ENCODE data around the gene HRG.
"Not testable (repeated sequence)": the region's sequence is repeated elsewhere in the genome, so short reads cannot be mapped to it uniquely, and the experiment has no call there.

HRG gene

DNA sequence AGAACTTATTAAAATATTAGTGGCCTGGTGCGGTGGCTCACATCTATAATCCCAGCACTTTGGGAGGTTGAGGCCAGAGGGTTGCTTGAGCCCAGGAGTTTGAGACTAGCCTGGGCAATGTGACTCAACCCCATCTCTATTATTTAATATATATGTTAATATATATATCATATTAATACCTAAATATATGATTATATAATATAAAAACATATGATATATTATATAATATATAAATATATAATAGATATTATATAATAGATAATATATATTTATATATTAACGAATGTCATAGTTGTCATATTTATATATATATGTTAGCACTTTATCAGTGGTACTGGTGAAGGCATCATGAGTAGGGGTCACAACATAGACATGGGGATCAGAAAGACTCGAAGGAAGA, 5.2 kb downstream of the HRG start:
- in situ Hi-C loops (cut with MboI; ENCODE audit: low sequenced_read_pairs): no loop called here

GRCh38 chr3:186678604-186679003, 12.8 kb downstream of the HRG start:
- in situ Hi-C loops (cut with MboI; ENCODE audit: low sequenced_read_pairs): no loop called here

GRCh38 chr3:186679151-186679550, 13.3 kb downstream of the HRG start:
- in situ Hi-C loops (cut with MboI; ENCODE audit: low sequenced_read_pairs): no loop called here

- in situ Hi-C loops (cut with MboI; ENCODE audit: low sequenced_read_pairs): no loop called here
These were observed 15.1 kb downstream of the HRG start for GRCh38 chr3:186680869-186681268.

DNA sequence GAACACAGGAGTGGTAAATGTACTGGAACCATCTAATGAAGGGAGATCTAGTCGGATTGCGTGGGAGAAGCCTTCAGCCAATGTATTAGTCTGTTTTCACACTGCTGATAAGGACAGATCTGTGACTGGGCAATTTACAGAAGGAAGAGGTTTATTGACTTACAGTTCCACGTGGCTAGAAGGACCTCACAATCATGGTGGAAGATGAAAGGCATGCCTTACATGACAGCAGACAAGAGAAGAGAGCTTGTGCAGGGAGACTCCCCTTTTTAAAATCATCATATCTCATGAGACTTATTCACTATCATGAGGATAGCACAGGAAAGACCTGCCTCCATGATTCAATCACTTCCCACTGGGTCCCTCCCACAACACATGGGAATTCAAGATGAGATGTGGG, 17.0 kb downstream of the HRG start:
- in situ Hi-C loops (cut with MboI; ENCODE audit: low sequenced_read_pairs): no loop called here

GRCh38 chr3:186683979-186684378, 18.2 kb downstream of the HRG start:
- in situ Hi-C loops (cut with MboI; ENCODE audit: low sequenced_read_pairs): no loop called here

- in situ Hi-C loops (cut with MboI; ENCODE audit: low sequenced_read_pairs): not testable (repeated sequence)
These were observed 20.7 kb downstream of the HRG start for GRCh38 chr3:186686475-186686874.

- in situ Hi-C loops (cut with MboI; ENCODE audit: low sequenced_read_pairs): no loop called here
These were observed 21.4 kb downstream of the HRG start for GRCh38 chr3:186687120-186687651.

- in situ Hi-C loops (cut with MboI; ENCODE audit: low sequenced_read_pairs): not testable (repeated sequence)
These were observed 24.5 kb downstream of the HRG start for GRCh38 chr3:186690304-186690703.

GRCh38 chr3:186691676-186692075, 25.9 kb downstream of the HRG start:
- in situ Hi-C loops (cut with MboI; ENCODE audit: low sequenced_read_pairs): no loop called here

DNA sequence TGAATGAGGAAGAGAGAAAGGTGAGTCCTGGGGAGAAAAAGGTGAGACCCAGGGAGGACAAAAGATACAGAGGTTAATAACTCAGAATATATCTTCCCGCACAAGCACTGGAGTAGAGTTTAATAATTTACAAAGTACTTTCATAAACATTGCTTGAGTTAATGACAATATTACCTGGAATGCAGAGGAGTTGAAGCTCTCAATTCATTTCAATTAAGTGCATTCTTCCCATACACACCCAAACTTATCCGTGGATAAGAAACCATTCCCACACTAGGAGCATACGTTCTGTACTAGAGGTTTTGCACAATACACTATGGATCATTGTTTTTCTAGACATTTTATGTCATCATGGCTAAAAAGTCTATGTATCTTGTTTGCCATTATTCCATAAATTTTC, 28.0 kb downstream of the HRG start:
- in situ Hi-C loops (cut with MboI; ENCODE audit: low sequenced_read_pairs): no loop called here

DNA sequence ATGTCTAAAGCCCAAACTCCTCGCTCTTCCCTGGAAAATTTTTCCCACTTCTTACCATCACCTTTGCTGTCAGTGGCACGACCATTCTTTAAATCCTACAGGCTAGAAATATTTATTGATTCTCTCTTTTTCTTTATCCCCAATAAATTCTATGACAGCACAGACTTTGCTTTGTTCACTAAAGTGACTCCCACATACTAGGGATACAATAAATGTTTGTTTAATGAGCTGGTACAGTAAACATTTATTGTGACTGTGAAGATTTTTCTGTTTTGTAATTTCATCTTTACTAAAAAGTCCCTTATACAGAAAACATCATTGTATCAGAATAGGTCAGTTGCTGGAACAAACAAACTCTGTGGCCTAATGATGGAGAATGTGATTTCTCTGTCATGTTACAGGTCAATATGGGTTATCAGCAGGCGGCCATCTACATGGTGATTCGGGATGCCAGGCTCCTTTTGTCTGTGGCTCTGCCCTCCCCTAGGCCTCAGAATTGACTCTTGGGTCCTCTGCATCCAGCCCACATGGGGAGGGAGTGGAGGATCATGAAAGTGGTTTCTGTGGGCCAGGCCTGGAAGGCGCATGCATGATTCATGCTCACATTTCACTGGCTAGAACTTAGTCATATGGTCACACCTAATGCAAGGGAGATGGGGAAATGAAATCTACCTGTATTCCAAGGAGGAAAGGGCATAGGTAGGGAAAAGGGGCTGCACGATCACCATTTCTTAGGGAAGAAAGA, 28.6 kb downstream of the HRG start:
- in situ Hi-C loops (cut with MboI; ENCODE audit: low sequenced_read_pairs): no loop called here

GRCh38 chr3:186696522-186696921, 30.7 kb downstream of the HRG start:
- in situ Hi-C loops (cut with MboI; ENCODE audit: low sequenced_read_pairs): no loop called here

DNA sequence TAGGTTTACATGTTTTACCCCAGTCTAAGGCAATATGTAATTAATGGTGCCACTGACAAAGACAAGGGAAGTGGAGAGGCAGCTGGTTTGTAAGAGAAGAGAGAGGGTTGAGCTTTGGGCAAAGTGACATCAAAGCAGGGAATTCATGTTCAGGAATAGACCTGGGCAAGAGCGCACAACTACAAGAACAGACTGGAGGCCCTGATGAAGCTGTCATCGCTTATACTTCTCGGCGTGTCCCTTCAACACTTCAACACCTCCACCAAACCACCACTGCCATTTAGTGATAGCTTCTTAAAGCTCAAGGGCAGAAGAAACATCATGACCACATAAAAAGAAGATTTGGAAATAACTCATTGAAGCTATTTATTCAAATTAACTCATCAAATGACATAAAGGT, 31.7 kb downstream of the HRG start:
- in situ Hi-C loops (cut with MboI; ENCODE audit: low sequenced_read_pairs): no loop called here

DNA sequence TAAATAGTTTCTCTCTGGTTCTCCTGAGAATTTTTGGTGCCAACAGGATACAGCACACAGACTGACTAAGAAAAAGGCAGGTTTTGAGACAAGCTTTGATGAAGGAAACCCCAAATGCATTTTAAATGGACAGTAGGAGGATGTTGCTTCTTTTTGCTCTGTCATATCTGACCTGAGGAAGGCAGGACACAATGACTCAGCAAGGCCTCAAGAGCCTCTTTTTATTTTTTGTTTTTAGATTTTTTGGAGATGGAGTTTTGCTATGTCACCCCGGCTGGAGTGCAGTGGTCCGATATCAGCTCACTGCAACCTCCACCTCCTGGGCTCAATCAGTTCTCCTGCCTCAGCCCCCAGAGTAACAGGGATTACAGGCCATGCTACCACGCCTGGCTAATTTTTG, 34.5 kb downstream of the HRG start:
- in situ Hi-C loops (cut with MboI; ENCODE audit: low sequenced_read_pairs): no loop called here

DNA sequence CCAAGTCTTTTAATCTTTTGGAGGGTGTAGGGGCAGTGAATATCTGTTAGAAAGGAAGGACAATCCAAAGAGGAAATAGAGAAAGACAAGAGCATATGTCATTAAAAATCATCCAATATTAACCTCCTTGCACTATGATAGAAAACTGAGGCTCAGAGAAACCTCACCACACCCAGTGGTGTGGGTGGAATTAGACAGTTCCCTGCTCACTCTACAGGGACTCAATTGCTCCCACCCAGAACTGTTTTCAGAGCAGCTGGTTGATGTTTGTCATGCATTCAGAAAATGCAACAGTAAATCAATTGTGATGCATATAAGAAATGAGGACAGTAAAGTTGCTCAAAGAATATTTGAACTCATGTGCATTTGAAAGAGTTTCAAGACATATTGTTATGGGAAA, 36.6 kb downstream of the HRG start:
- in situ Hi-C loops (cut with MboI; ENCODE audit: low sequenced_read_pairs): not testable (repeated sequence)

DNA sequence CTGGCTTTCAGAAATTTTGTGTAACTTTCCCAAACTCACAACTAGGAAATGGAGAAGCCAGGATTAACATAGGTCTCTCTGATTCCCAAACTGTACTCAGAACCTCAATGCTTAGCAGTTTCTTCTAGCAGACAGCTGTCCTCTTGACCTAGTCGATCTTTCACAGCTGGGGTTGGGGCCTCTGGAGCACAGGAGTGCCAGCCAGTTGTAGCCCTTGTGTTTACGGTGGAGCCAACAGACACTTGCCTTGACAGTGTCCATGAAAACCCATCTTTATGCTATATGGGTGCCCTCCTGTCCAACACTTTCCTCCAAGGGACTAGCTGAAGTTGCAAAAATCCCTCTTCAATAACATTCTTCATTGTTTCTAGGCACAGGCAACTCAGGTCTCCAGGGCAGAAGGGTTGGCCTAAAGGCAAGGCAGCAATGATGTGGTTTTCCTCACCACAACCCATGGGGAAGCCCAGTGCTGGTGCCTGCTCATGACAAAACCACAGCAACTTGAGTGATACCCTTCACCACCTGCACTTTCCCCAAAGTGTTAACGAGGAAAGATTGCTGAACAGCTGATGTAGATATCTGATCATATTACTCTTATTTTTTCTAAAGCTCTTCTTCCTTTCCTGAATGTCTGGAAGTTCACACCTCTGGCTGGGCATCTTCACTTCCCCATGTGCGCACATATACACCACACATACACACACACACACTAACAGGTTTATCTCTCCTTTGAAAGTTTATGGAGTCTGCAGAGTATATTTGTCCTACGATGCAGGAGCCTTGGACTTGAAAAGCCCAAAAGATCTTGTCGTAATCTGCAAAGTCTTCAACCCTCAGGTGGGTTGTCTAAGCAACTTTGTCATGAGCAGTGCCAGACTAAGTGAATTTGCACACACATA, 40.3 kb downstream of the HRG start:
- in situ Hi-C loops (cut with MboI; ENCODE audit: low sequenced_read_pairs): no loop called here

GRCh38 chr3:186708983-186709679, 43.3 kb downstream of the HRG start:
- in situ Hi-C loops (cut with MboI; ENCODE audit: low sequenced_read_pairs): no loop called here

GRCh38 chr3:186710694-186711093, 44.9 kb downstream of the HRG start:
- in situ Hi-C loops (cut with MboI; ENCODE audit: low sequenced_read_pairs): not testable (repeated sequence)

DNA sequence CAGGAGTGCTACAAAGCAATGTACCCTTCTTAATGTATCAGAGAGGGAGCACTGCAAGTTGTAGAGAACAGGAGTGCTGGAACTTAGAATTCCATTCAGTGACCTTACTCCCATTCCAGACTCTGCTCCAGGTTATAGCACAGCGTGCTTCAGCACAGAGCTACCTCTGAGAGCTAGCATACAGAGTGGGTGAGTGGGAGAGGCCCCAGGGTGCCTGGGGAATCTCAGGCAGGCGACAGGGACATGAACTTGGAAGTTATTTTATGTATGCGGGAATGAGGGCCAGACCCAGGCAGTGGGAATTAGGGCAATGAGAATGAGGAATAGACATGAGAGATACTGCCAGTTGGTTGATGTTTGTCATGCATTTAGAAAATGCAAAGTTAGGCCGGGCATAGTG, 47.7 kb downstream of the HRG start:
- in situ Hi-C loops (cut with MboI; ENCODE audit: low sequenced_read_pairs): no loop called here

- in situ Hi-C loops (cut with MboI; ENCODE audit: low sequenced_read_pairs): no loop called here
These were observed 51.2 kb downstream of the HRG start, which contains the start of gene KNG1 for GRCh38 chr3:186717039-186717457. TSS of gene KNG1 (plus strand) at chr3:186717359. CDS start at chr3:186717543, 184 bp downstream.
